PC-3 (cell line): ENCODE measurements around the gene PROP1. TPM values are rescaled to one million over a fixed set of nuclear protein-coding genes. Genes with fewer than 3 reads are reported as not detected.

Source experiments
- ATAC-seq: fragments of 200-7000 bp; cut with Tn5 transposase; 2 replicates; pipeline ENCODE4 v1.9.1; 2020; ENCODE audit warnings: mild to moderate bottlenecking, moderate library complexity
- BruUV-seq: library from RNA; stranded (reverse); fragments of 400-500 nt; replicated peaks from 2 replicates; lab custom pipeline; 2021; lab: Mats Ljungman, UMichigan
- CTCF ChIA-PET: fragments of 300-600 bp; sonication (Branson Sonifier 250); formaldehyde crosslinking; loops from one replicate; lab custom pipeline; 2022; ENCODE audit warnings: antibody characterized with exemption; lab: Charles Lee
- POLR2A ChIA-PET: fragments of 300-600 bp; sonication (Branson Sonifier 250); formaldehyde crosslinking; loops from one replicate; lab custom pipeline; 2022; ENCODE audit warnings: antibody characterized with exemption; ENCODE audit not compliant: unreplicated experiment; lab: Charles Lee
- DNase-seq: peaks from one replicate; pipeline ENCODE4 v3.0.0-alpha.2; 2015
- H2AFZ ChIP-seq: fragments of 300-600 bp; sonication (generic); 2 replicates; pipeline ENCODE4 v1.6.0; 2016; ENCODE audit warnings: antibody characterized with exemption, low read length
- H3F3A ChIP-seq: fragments of 300-600 bp; sonication (generic); one replicate; pipeline ENCODE4 v1.6.0; 2017; ENCODE audit warnings: antibody characterized with exemption, low read length, control low read depth, mild to moderate bottlenecking; ENCODE audit not compliant: unreplicated experiment
- H3K27ac ChIP-seq: fragments of 300-600 bp; sonication (generic); 2 replicates; pipeline ENCODE4 v1.5.1; 2016; ENCODE audit warnings: mild to moderate bottlenecking, low read length
- H3K27me3 ChIP-seq: fragments of 300-600 bp; sonication (generic); 2 replicates; pipeline ENCODE4 v1.6.1; 2016; ENCODE audit warnings: low read length, mixed read lengths
- H3K36me3 ChIP-seq: fragments of 300-600 bp; sonication (generic); 2 replicates; pipeline ENCODE4 v1.6.1; 2016; ENCODE audit warnings: low read depth, mixed run types, low read length, mixed read lengths
- H3K4me1 ChIP-seq: fragments of 300-600 bp; sonication (generic); 2 replicates; pipeline ENCODE4 v1.5.1; 2016; ENCODE audit warnings: low read length; ENCODE audit not compliant: insufficient read depth
- H3K4me2 ChIP-seq: fragments of 300-600 bp; sonication (generic); 2 replicates; pipeline ENCODE4 v1.6.0; 2016; ENCODE audit warnings: low read length
- H3K4me3 ChIP-seq: fragments of 300-600 bp; sonication (generic); 2 replicates; pipeline ENCODE4 v1.5.1; 2016; ENCODE audit warnings: mild to moderate bottlenecking, low read length, mixed read lengths
- H3K79me2 ChIP-seq: fragments of 300-600 bp; sonication (generic); 2 replicates; pipeline ENCODE4 v1.6.1; 2017; ENCODE audit warnings: low read length, mixed read lengths
- H3K9ac ChIP-seq: fragments of 300-600 bp; sonication (generic); 2 replicates; pipeline ENCODE4 v1.6.0; 2016; ENCODE audit warnings: mild to moderate bottlenecking, low read length
- H3K9me2 ChIP-seq: fragments of 300-600 bp; sonication (generic); replicated peaks from 2 replicates; pipeline ENCODE4 v1.6.1; 2016; ENCODE audit warnings: mixed run types, low read length, mixed read lengths
- H3K9me3 ChIP-seq: fragments of 300-600 bp; sonication (generic); 2 replicates; pipeline ENCODE4 v1.6.1; 2016; ENCODE audit warnings: low read length, mixed read lengths
- H4K20me1 ChIP-seq: fragments of 300-600 bp; sonication (generic); 2 replicates; pipeline ENCODE4 v1.6.1; 2016; ENCODE audit warnings: low read length, mixed read lengths
- CTCF ChIP-seq: fragments of 300-600 bp; sonication (generic); conservative IDR thresholded peaks from 2 replicates; pipeline ENCODE4 v1.5.1; 2017; ENCODE audit warnings: antibody characterized with exemption, low read depth, mild to moderate bottlenecking, low read length
- EZH2 ChIP-seq: fragments of 300-600 bp; sonication (generic); IDR thresholded peaks from one replicate; pipeline ENCODE4 v1.6.1; 2017; ENCODE audit warnings: antibody characterized with exemption, mild to moderate bottlenecking, low read length; ENCODE audit not compliant: unreplicated experiment
- EZH2phosphoT487 ChIP-seq: fragments of 300-600 bp; sonication (generic); IDR thresholded peaks from 2 replicates; pipeline ENCODE4 v1.6.1; 2018; ENCODE audit warnings: mild to moderate bottlenecking, antibody characterized with exemption, low read length, borderline replicate concordance
- intact Hi-C: fragments of 100-400 bp; cut with micrococcal nuclease; formaldehyde crosslinking; loops from 2 replicates; pipeline ENCODE4 v1.9.0; 2023
- total RNA-seq: library from RNA; depleted of rRNA; stranded (reverse); fragments of >200 nt; gene quantifications from 2 replicates; pipeline ENCODE4 v1.2.3, GENCODE V29; 2014

Gene PROP1
- total RNA-seq, 1 experiment from 2014 or later: not detected

GRCh38 chr5:177968661-177969211, 27.3 kb downstream of the PROP1 start:
- H3F3A ChIP-seq: no peaks in the 10 kb centered on the region
- no TSS peak for BruUV-seq
- H3K4me1 ChIP-seq: peaks cover 25% of the 10 kb centered on the region
- no peak for ATAC-seq
- H3K9ac ChIP-seq: no peak overlapping the region
- H3K79me2 ChIP-seq: no peaks in the 10 kb centered on the region
- H3K9me3 ChIP-seq: no peaks in the 10 kb centered on the region
- no peaks in the 10 kb centered on the region for H3K9me2 ChIP-seq
- H3K4me2 ChIP-seq: no peak overlapping the region
- CTCF ChIA-PET: no interaction called here
- H3K27ac ChIP-seq: no peak overlapping the region
- no peak overlapping the region for H2AFZ ChIP-seq
- no peak for TF ChIP-seq CTCF
- TF ChIP-seq EZH2: no peak
- no peak for TF ChIP-seq EZH2phosphoT487
- H4K20me1 ChIP-seq: 0 out of 2 replicates have a peak, but pooled peaks cover 4% of the 10 kb centered on the region
- intact Hi-C loops: no loop called here
- POLR2A ChIA-PET: no interaction called here
- H3K36me3 ChIP-seq: no peaks in the 10 kb centered on the region
- DNase-seq: no peak
- H3K27me3 ChIP-seq: no peaks in the 10 kb centered on the region
- H3K4me3 ChIP-seq: no peak overlapping the region

GRCh38 chr5:177967221-177967887, 28.7 kb downstream of the PROP1 start:
- H2AFZ ChIP-seq: peak overlapping the region; percentile 44; the same call in 1 of the 2 replicates
- intact Hi-C loops: no loop called here
- H4K20me1 ChIP-seq: 0 out of 2 replicates have a peak, but pooled peaks cover 4% of the 10 kb centered on the region
- peak overlapping the region; percentile 62 for H3K4me2 ChIP-seq
- H3K79me2 ChIP-seq: no peaks in the 10 kb centered on the region
- no peaks in the 10 kb centered on the region for H3K9me2 ChIP-seq
- CTCF ChIA-PET: interaction anchor here (1.0 kb wide), 1 partner anchor 15 kb away, joined by 9 read pairs; no protein-coding TSS in a partner anchor
- peaks cover 25% of the 10 kb centered on the region for H3K4me1 ChIP-seq
- H3F3A ChIP-seq: no peaks in the 10 kb centered on the region
- no peak overlapping the region for H3K27ac ChIP-seq
- peak; percentile 84 for ATAC-seq
- POLR2A ChIA-PET: interaction anchor here (0.6 kb wide), 1 partner anchor 156 kb away, joined by 3 read pairs; no protein-coding TSS in a partner anchor
- peak overlapping the region; percentile 21; the same call in 1 of the 2 replicates for H3K4me3 ChIP-seq
- H3K36me3 ChIP-seq: no peaks in the 10 kb centered on the region
- H3K9ac ChIP-seq: no peak overlapping the region
- BruUV-seq: no TSS peak
- TF ChIP-seq CTCF (no peak), EZH2phosphoT487 (no peak), EZH2 (no peak)
- H3K27me3 ChIP-seq: no peaks in the 10 kb centered on the region
- DNase-seq: peak; percentile 77
- no peaks in the 10 kb centered on the region for H3K9me3 ChIP-seq

GRCh38 chr5:177966839-177967166, 29.2 kb downstream of the PROP1 start:
- TF ChIP-seq CTCF (no peak), EZH2phosphoT487 (no peak), EZH2 (no peak)
- ChIA-PET POLR2A (no interaction called here), CTCF (no interaction called here)
- no peak overlapping the region for H3K9ac ChIP-seq
- no peak overlapping the region for H3K27ac ChIP-seq
- H4K20me1 ChIP-seq: 0 out of 2 replicates have a peak, but pooled peaks cover 4% of the 10 kb centered on the region
- DNase-seq (no peak), ATAC-seq (peak; percentile 3)
- H3K4me2 ChIP-seq: peak overlapping the region; percentile 62
- no TSS peak for BruUV-seq
- H3K9me3 ChIP-seq: no peaks in the 10 kb centered on the region
- H3K9me2 ChIP-seq: no peaks in the 10 kb centered on the region
- no peaks in the 10 kb centered on the region for H3K27me3 ChIP-seq
- H2AFZ ChIP-seq: no peak overlapping the region
- peaks cover 25% of the 10 kb centered on the region for H3K4me1 ChIP-seq
- intact Hi-C loops: no loop called here
- H3K4me3 ChIP-seq: no peak overlapping the region
- H3F3A ChIP-seq: no peaks in the 10 kb centered on the region
- H3K79me2 ChIP-seq: no peaks in the 10 kb centered on the region
- H3K36me3 ChIP-seq: no peaks in the 10 kb centered on the region
